Loucy (cell line): ENCODE results near the gene ACOT6.
A peak's percentile ranks its signal among the peaks of the same experiment; 100 is the strongest.

ENCODE experiments used
- H2AFZ ChIP-seq: fragments of 200-600 bp; sonication (generic); 2 replicates; pipeline ENCODE4 v1.6.0; 2016; ENCODE audit warnings: antibody characterized with exemption, mild to moderate bottlenecking, low read length, moderate library complexity
- H3F3A ChIP-seq: fragments of 200-600 bp; 2 replicates; pipeline ENCODE4 v1.6.0; 2016; ENCODE audit warnings: antibody characterized with exemption, low read depth, mild to moderate bottlenecking
- H3K27me3 ChIP-seq: fragments of 200-600 bp; sonication (generic); 2 replicates; pipeline ENCODE4 v1.6.1; 2014; ENCODE audit warnings: low read length, mild to moderate bottlenecking; ENCODE audit not compliant: insufficient read depth, poor library complexity, severe bottlenecking
- H3K36me3 ChIP-seq: fragments of 200-600 bp; sonication (generic); 2 replicates; pipeline ENCODE4 v1.6.1; 2016; ENCODE audit warnings: low read length; ENCODE audit not compliant: insufficient read depth
- H3K4me1 ChIP-seq: fragments of 200-600 bp; sonication (generic); 2 replicates; pipeline ENCODE4 v1.5.1; 2014; ENCODE audit warnings: low read length, mild to moderate bottlenecking; ENCODE audit not compliant: insufficient read depth, poor library complexity, severe bottlenecking
- H3K4me2 ChIP-seq: fragments of 200-600 bp; sonication (generic); 2 replicates; pipeline ENCODE4 v1.6.0; 2014; ENCODE audit warnings: antibody characterized with exemption, low read length, low read depth, mild to moderate bottlenecking; ENCODE audit not compliant: poor library complexity, severe bottlenecking
- H3K4me3 ChIP-seq: fragments of 200-600 bp; sonication (generic); 2 replicates; pipeline ENCODE4 v1.5.1; 2014; ENCODE audit warnings: low read length, mild to moderate bottlenecking, mixed read lengths; ENCODE audit not compliant: poor library complexity, severe bottlenecking
- H3K79me2 ChIP-seq: fragments of 200-600 bp; sonication (generic); 2 replicates; pipeline ENCODE4 v1.6.1; 2014; ENCODE audit warnings: low read length; ENCODE audit not compliant: insufficient read depth
- H3K9ac ChIP-seq: fragments of 200-600 bp; sonication (generic); 2 replicates; pipeline ENCODE4 v1.6.0; 2014; ENCODE audit warnings: mild to moderate bottlenecking, low read depth, low read length, moderate library complexity; ENCODE audit not compliant: poor library complexity, severe bottlenecking
- H3K9me2 ChIP-seq: fragments of 200-600 bp; sonication (generic); replicated peaks from 2 replicates; pipeline ENCODE4 v1.6.1; 2016; ENCODE audit warnings: low read depth, low read length, mixed read lengths
- H3K9me3 ChIP-seq: fragments of 200-600 bp; sonication (generic); 2 replicates; pipeline ENCODE4 v1.6.1; 2014; ENCODE audit warnings: mild to moderate bottlenecking, antibody characterized with exemption, low read length, low read depth; ENCODE audit not compliant: insufficient read depth
- H4K20me1 ChIP-seq: fragments of 200-600 bp; sonication (generic); 2 replicates; pipeline ENCODE4 v1.6.0; 2014; ENCODE audit warnings: antibody characterized with exemption, low read length, mild to moderate bottlenecking; ENCODE audit not compliant: insufficient read depth, poor library complexity, severe bottlenecking
- CTCF ChIP-seq: fragments of 200-600 bp; sonication (generic); conservative IDR thresholded peaks from 2 replicates; pipeline ENCODE4 v1.5.1; 2014; ENCODE audit warnings: mild to moderate bottlenecking, antibody characterized with exemption, low read length
- EZH2phosphoT487 ChIP-seq: fragments of 200-600 bp; IDR thresholded peaks from 2 replicates; pipeline ENCODE4 v1.6.1; 2018; ENCODE audit warnings: antibody characterized with exemption, mild to moderate bottlenecking, moderate library complexity, borderline replicate concordance

The ACOT6 gene

GRCh38 chr14:73613419-73613963 is 1.2 kb downstream of the ACOT6 start:
- no peaks in the 10 kb centered on the region for H3K9me3 ChIP-seq
- no peaks in the 10 kb centered on the region for H3K79me2 ChIP-seq
- peaks cover 4% of the 10 kb centered on the region for H3K4me1 ChIP-seq
- H3F3A ChIP-seq: no peaks in the 10 kb centered on the region
- TF ChIP-seq EZH2phosphoT487 (no peak), CTCF (no peak)
- H3K4me2 ChIP-seq: peak overlapping the region; percentile 81
- peak overlapping the region; percentile 75 for H3K4me3 ChIP-seq
- H4K20me1 ChIP-seq: no peaks in the 10 kb centered on the region
- peaks cover 9% of the 10 kb centered on the region for H3K27me3 ChIP-seq
- no peak overlapping the region for H3K9ac ChIP-seq
- H2AFZ ChIP-seq: peak overlapping the region; percentile 96
- no peaks in the 10 kb centered on the region for H3K9me2 ChIP-seq
- no peaks in the 10 kb centered on the region for H3K36me3 ChIP-seq

- Histone ChIP-seq H2AFZ (no peak overlapping the region), H3K4me2 (no peak overlapping the region), H3K9me3 (no peaks in the 10 kb centered on the region), H3K9ac (no peak overlapping the region), H3K27me3 (peaks cover 9% of the 10 kb centered on the region), H3K79me2 (no peaks in the 10 kb centered on the region), H3K36me3 (no peaks in the 10 kb centered on the region), H3K4me3 (no peak overlapping the region), H4K20me1 (no peaks in the 10 kb centered on the region), H3K9me2 (no peaks in the 10 kb centered on the region), H3F3A (no peaks in the 10 kb centered on the region), H3K4me1 (peaks cover 4% of the 10 kb centered on the region)
- no peak for TF ChIP-seq EZH2phosphoT487
- TF ChIP-seq CTCF: no peak
These were observed 4.5 kb downstream of the ACOT6 start for GRCh38 chr14:73616831-73617230.

GRCh38 chr14:73619524-73619923 is 7.2 kb downstream of the ACOT6 start:
- Histone ChIP-seq H3K9me3 (no peaks in the 10 kb centered on the region), H3K4me1 (no peaks in the 10 kb centered on the region), H3K9me2 (no peaks in the 10 kb centered on the region), H3K79me2 (no peaks in the 10 kb centered on the region), H3K4me2 (no peak overlapping the region), H3K4me3 (no peak overlapping the region), H4K20me1 (no peaks in the 10 kb centered on the region), H3K36me3 (no peaks in the 10 kb centered on the region), H3K9ac (no peak overlapping the region), H2AFZ (no peak overlapping the region), H3F3A (no peaks in the 10 kb centered on the region), H3K27me3 (no peaks in the 10 kb centered on the region)
- no peak for TF ChIP-seq CTCF
- no peak for TF ChIP-seq EZH2phosphoT487
